Mammary epithelial cell (primary cell): ENCODE measurements around the gene COMP.

Experiments used
- CTCF ChIP-seq, 2 donors: IDR thresholded peaks in 1 of 2; conservative IDR thresholded peaks in 1 of 2; 2 replicates each; pipeline ENCODE4 v1.5.1; 2011 to 2012; ENCODE audit warnings: inconsistent platforms in 2 of 2, low read length in 2 of 2, mild to moderate bottlenecking in 2 of 2, control low read depth in 1 of 2, low read depth in 1 of 2; ENCODE audit not compliant: insufficient read depth in 1 of 2; ENCODE audit errors: extremely low read depth in 1 of 2
- EZH2 ChIP-seq: IDR thresholded peaks from 2 replicates; pipeline ENCODE4 v1.6.1; 2012; ENCODE audit warnings: low read length, inconsistent platforms, borderline replicate concordance

- no peak for TF ChIP-seq EZH2
- no peak for TF ChIP-seq CTCF (conservative IDR thresholded peaks at IDR 0.05 in 1 of 2, IDR thresholded peaks at IDR 0.05 in 1 of 2; ENCODE audit: extremely low read depth in 1 of 2, insufficient read depth in 1 of 2, low read depth in 1 of 2, low read length in 2 of 2)
Observed at GRCh38 chr19:18735752-18736151, 55.4 kb downstream of the COMP start.
